PFSK-1 (cell line): Measurements from ENCODE around the gene UBASH3A.

ENCODE experiments used
- POLR2AphosphoS5 ChIP-seq: IDR thresholded peaks from 2 replicates; pipeline ENCODE4 v1.6.1; 2012; ENCODE audit warnings: low read depth, mild to moderate bottlenecking, control low read depth, low read length, moderate library complexity
- REST ChIP-seq, 2 experiments: IDR thresholded peaks; 2 replicates each; pipeline versions ENCODE4 v1.6.1 to v1.8.0; 2011 to 2012; ENCODE audit warnings: low read depth in 2 of 2, low read length in 2 of 2, control low read depth in 1 of 2, inconsistent platforms in 1 of 2, mild to moderate bottlenecking in 1 of 2, moderate library complexity in 1 of 2; ENCODE audit not compliant: insufficient read depth in 1 of 2
- SIN3A ChIP-seq: IDR thresholded peaks from 2 replicates; pipeline ENCODE4 v1.6.1; 2012; ENCODE audit warnings: mild to moderate bottlenecking, low read length, moderate library complexity, borderline replicate concordance; ENCODE audit not compliant: insufficient read depth

- TF ChIP-seq POLR2AphosphoS5 = no peak
- TF ChIP-seq SIN3A = no peak
- TF ChIP-seq REST (IDR thresholded peaks at IDR 0.05; ENCODE audit: insufficient read depth in 1 of 2, low read depth in 2 of 2, low read length in 2 of 2) = no peak
Measured at GRCh38 chr21:42471206-42471605, 67.5 kb downstream of the UBASH3A start.
